Brain microvascular endothelial cell (primary cell): ENCODE measurements around the gene CADM1.
A peak's percentile ranks its signal among the peaks of the same experiment; 100 is the strongest.

Experiments
- DNase-seq: peaks from one replicate; pipeline ENCODE4 v3.0.0-alpha.2; 2020
- H3K27ac ChIP-seq: fragments of 250-450 bp; sonication (Bioruptor Pico); 2 replicates; pipeline ENCODE4 v1.5.1; 2020; ENCODE audit warnings: mild to moderate bottlenecking, moderate library complexity
- H3K27me3 ChIP-seq: fragments of 250-450 bp; sonication (Bioruptor Pico); replicated peaks from 2 replicates; pipeline ENCODE4 v1.5.1; 2020; ENCODE audit warnings: mild to moderate bottlenecking
- H3K36me3 ChIP-seq: fragments of 250-450 bp; sonication (Bioruptor Pico); replicated peaks from 2 replicates; pipeline ENCODE4 v1.5.1; 2020; ENCODE audit warnings: mild to moderate bottlenecking
- H3K4me3 ChIP-seq: 2 replicates; pipeline ENCODE4 v1.5.1; 2011; ENCODE audit warnings: low read depth, mild to moderate bottlenecking, control low read depth, low read length, moderate library complexity
- in situ Hi-C: cut with HindIII; loops from 2 replicates; pipeline ENCODE4 v1.10.0; 2017; ENCODE audit warnings: low sequenced_read_pairs, low pct_ligation_motif_present
- TF ChIP-seq, protein P1 (sequence below): IDR thresholded peaks from 2 replicates; pipeline ENCODE4 v1.5.1; 2011; ENCODE audit warnings: low read depth, mild to moderate bottlenecking, moderate library complexity, low read length, control low read depth, inconsistent platforms; ENCODE audit errors: missing control alignments

CADM1 gene

GRCh38 chr11:115501502-115501892 lies 2.7 kb downstream of the CADM1 start:
- no peak for DNase-seq
- in situ Hi-C loops = no loop called here
- peaks cover 46% of the 10 kb centered on the region for H3K27me3 ChIP-seq
- H3K27ac ChIP-seq = no peak overlapping the region
- TF ChIP-seq, protein P1, sequence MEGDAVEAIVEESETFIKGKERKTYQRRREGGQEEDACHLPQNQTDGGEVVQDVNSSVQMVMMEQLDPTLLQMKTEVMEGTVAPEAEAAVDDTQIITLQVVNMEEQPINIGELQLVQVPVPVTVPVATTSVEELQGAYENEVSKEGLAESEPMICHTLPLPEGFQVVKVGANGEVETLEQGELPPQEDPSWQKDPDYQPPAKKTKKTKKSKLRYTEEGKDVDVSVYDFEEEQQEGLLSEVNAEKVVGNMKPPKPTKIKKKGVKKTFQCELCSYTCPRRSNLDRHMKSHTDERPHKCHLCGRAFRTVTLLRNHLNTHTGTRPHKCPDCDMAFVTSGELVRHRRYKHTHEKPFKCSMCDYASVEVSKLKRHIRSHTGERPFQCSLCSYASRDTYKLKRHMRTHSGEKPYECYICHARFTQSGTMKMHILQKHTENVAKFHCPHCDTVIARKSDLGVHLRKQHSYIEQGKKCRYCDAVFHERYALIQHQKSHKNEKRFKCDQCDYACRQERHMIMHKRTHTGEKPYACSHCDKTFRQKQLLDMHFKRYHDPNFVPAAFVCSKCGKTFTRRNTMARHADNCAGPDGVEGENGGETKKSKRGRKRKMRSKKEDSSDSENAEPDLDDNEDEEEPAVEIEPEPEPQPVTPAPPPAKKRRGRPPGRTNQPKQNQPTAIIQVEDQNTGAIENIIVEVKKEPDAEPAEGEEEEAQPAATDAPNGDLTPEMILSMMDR = no peak
- no peaks in the 10 kb centered on the region for H3K36me3 ChIP-seq
- no peak overlapping the region for H3K4me3 ChIP-seq

DNA sequence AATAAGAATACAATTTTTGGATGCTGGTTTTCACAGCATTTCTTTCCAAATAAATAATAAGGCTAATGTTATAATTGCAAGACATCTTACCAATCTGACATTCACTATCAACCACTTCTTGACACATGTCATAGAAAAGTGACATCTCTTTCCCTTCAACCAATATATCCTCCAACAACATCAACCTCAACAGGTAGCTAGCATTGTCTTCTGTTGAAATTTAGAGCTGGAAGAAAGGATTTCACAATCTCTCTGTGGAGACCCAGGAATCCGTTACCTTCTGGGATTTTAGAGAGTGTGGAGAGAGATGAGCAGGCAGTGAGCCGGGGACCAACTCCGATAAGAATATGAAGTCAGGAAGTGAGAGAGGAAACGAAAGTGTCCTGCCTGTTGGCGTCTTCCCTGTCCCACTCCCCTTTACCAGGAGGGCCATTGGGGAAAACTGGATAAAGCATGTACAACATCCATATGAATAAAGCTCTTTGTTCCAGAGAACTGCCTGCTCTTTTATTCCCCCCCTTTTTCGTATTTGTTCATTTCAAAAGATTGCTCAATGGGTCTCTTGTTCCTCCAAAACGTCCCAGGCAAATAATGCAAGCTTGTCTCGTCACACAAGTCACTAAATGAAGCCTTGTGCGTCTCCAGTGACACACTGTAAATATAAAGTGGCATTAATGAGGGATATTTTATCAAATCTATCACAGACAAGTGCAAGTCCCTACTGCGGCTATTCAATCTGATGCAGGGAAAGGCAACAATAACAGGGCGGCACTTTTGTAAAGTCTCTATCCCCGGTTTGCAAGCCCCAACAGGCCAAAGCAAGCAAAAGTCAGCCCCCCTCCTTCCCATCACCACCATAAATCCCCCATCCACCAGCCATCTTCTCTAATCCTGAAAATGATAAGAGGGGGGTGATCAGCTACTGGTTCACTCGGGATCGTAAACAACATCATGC lies 3.4 kb downstream of the CADM1 start:
- peaks cover 46% of the 10 kb centered on the region for H3K27me3 ChIP-seq
- H3K4me3 ChIP-seq = peak overlapping the region; percentile 5
- H3K36me3 ChIP-seq = no peaks in the 10 kb centered on the region
- no peak overlapping the region for H3K27ac ChIP-seq
- TF ChIP-seq, protein P1 = no peak
- no peak for DNase-seq
- in situ Hi-C loops = no loop called here

DNA sequence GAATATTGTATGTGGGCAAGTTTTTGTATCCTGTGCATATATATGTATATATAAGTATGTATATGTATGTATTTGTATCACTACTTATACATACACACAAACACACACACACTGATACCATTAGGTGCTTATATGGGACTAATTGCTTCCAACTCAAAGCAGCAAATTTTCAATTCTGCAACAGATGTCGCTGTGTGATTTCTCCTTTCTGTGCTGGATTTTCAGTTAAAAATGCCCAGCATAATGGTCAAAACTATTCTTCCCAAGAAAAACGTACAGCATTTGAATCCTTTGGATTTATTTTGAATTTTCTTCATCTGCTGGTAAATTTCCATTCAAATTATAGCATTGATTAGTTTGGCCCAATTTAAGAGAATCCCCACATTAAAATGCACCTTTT lies 4.3 kb downstream of the CADM1 start:
- no peak overlapping the region for H3K27ac ChIP-seq
- in situ Hi-C loops = no loop called here

GRCh38 chr11:115499241-115499799 lies 4.9 kb downstream of the CADM1 start:
- H3K27ac ChIP-seq = no peak overlapping the region
- H3K36me3 ChIP-seq = no peaks in the 10 kb centered on the region
- peaks cover 35% of the 10 kb centered on the region for H3K27me3 ChIP-seq
- no peak overlapping the region for H3K4me3 ChIP-seq
- in situ Hi-C loops = no loop called here
- DNase-seq = no peak
- TF ChIP-seq, protein P1 = no peak

More for the DNA sequence above, 4.3 kb downstream of the CADM1 start:
- peaks cover 40% of the 10 kb centered on the region for H3K27me3 ChIP-seq
- no peak overlapping the region for H3K4me3 ChIP-seq
- no peak for DNase-seq
- H3K36me3 ChIP-seq = no peaks in the 10 kb centered on the region
- TF ChIP-seq, protein P1 = no peak

- TF ChIP-seq, protein P1 = no peak
- peaks cover 25% of the 10 kb centered on the region for H3K27me3 ChIP-seq
- DNase-seq = no peak
- no peak overlapping the region for H3K27ac ChIP-seq
- H3K4me3 ChIP-seq = no peak overlapping the region
- H3K36me3 ChIP-seq = no peaks in the 10 kb centered on the region
- in situ Hi-C loops = no loop called here
Observed at GRCh38 chr11:115498354-115498753, 5.9 kb downstream of the CADM1 start.
